ENCODE measurements around the gene TTC21B. TPM values are rescaled to one million over a fixed set of nuclear protein-coding genes. Genes with fewer than 3 reads are reported as not detected.

The TTC21B gene
- total RNA-seq, 1 experiment from 2014 or later, result 20.8 TPM

GRCh38 chr2:165835363-165835762, 118.2 kb downstream of the TTC21B start:
- no peak for TF ChIP-seq FOXK1 (CRISPR knock-in tag; IDR thresholded peaks at IDR 0.05)
- no peak for TF ChIP-seq ZBTB21 (CRISPR knock-in tag; IDR thresholded peaks at IDR 0.05; ENCODE audit: borderline replicate concordance)
- TF ChIP-seq NFYB (CRISPR knock-in tag; conservative IDR thresholded peaks at IDR 0.05; ENCODE audit: low read depth), result no peak
- no peak for TF ChIP-seq CTCF (IDR thresholded peaks at IDR 0.05)
- no peak for TF ChIP-seq PRDM15 (CRISPR knock-in tag; IDR thresholded peaks at IDR 0.05)
- TF ChIP-seq IRF1 (CRISPR knock-in tag; IDR thresholded peaks at IDR 0.05), result no peak
- no peak for TF ChIP-seq OVOL2 (CRISPR knock-in tag; IDR thresholded peaks at IDR 0.05; ENCODE audit: borderline replicate concordance)
- TF ChIP-seq FOXJ3 (CRISPR knock-in tag; IDR thresholded peaks at IDR 0.05; ENCODE audit: borderline replicate concordance), result no peak
- TF ChIP-seq GABPB1 (CRISPR knock-in tag; IDR thresholded peaks at IDR 0.05), result no peak
- no peak for TF ChIP-seq MAX (CRISPR knock-in tag; IDR thresholded peaks at IDR 0.05)
- no peak for TF ChIP-seq NR3C1 (CRISPR knock-in tag; conservative IDR thresholded peaks at IDR 0.05; ENCODE audit: low read depth)
- no peak for TF ChIP-seq TCF7 (CRISPR knock-in tag; IDR thresholded peaks at IDR 0.05; ENCODE audit: low read depth)
- TF ChIP-seq ATF2 (CRISPR knock-in tag; IDR thresholded peaks at IDR 0.05; ENCODE audit: borderline replicate concordance, low read depth), result no peak
- TF ChIP-seq ZNF532 (CRISPR knock-in tag; IDR thresholded peaks at IDR 0.05; ENCODE audit: borderline replicate concordance), result no peak
- no peak for TF ChIP-seq ZNF317 (CRISPR knock-in tag; IDR thresholded peaks at IDR 0.05; ENCODE audit: borderline replicate concordance, low read depth)
- no peak for TF ChIP-seq JUN (CRISPR knock-in tag; IDR thresholded peaks at IDR 0.05)
- no peak for TF ChIP-seq USF1 (CRISPR knock-in tag; IDR thresholded peaks at IDR 0.05)
- POLR2A ChIA-PET, result no interaction called here
- no peak for DNase-seq (ENCODE audit: low spot score)
- H3K4me3 Mint-ChIP-seq, result no peak overlapping the region
- ATAC-seq, result no peak
- CTCF ChIA-PET, result interaction anchor here (0.8 to 1.3 kb wide), 2 partner anchors 39 to 56 kb away, joined by 3 read pairs; no protein-coding TSS in a partner anchor
- H3K36me3 Mint-ChIP-seq, result no peaks in the 10 kb centered on the region
- H3K9me3 Mint-ChIP-seq, result peaks cover 5% of the 10 kb centered on the region; the same call in 1 of the 2 replicates
- H3K27ac Mint-ChIP-seq, result no peak overlapping the region
- H3K4me1 Mint-ChIP-seq, result no peaks in the 10 kb centered on the region
- no peaks in the 10 kb centered on the region for H3K27me3 Mint-ChIP-seq (ENCODE audit: low read depth)
